Right kidney (tissue), 1 donor: ENCODE measurements around the gene NABP1.

ENCODE experiments used
- DNase-seq: peaks from one replicate; pipeline ENCODE4 v3.0.0-alpha.2; 2016

The NABP1 gene

GRCh38 chr2:191706791-191707190 is 28.9 kb downstream of the NABP1 start:
- DNase-seq: no peak

DNA sequence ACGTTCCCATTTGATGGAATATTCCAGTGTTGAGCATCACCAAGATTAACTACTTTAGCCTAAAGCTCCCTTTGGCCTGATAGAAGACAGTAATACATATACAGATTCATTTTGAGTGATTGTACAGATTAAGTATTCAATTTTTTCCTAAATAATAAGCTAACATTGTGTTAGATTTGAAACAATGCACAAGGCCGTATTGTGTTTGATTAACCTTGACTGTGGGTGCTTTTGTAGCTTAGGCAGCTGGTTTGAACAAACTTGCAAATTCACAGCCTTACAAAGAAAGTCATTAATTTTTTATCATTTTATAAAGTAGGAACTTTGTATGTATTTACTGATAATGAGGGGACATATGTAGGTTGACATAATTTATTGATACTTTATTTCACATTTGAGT is 29.6 kb downstream of the NABP1 start:
- no peak for DNase-seq

- DNase-seq: no peak
Observed at GRCh38 chr2:191710411-191710900, 32.5 kb downstream of the NABP1 start.

DNA sequence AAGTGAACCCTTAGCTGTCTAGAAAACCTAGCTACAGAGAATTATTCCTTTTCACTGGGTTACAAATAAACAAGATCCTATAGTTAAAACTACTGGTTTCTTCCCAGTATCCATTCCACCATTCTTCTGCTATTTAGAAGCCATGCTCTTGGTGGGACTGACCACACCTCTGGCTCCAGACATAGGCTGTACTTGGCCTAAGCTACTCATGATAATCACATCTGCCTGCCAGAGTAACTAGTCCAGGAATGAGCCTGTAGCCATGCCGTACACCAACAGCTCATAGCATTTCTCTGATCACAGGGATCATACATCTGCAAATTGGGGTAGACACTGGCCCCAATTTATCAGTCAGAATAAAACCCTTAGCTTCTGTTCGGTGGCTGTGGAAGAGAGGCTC is 33.7 kb downstream of the NABP1 start:
- DNase-seq: no peak

- no peak for DNase-seq
Observed at GRCh38 chr2:191713837-191714236, 35.9 kb downstream of the NABP1 start.

- DNase-seq: no peak
Observed at GRCh38 chr2:191714925-191715324, 37.0 kb downstream of the NABP1 start.

DNA sequence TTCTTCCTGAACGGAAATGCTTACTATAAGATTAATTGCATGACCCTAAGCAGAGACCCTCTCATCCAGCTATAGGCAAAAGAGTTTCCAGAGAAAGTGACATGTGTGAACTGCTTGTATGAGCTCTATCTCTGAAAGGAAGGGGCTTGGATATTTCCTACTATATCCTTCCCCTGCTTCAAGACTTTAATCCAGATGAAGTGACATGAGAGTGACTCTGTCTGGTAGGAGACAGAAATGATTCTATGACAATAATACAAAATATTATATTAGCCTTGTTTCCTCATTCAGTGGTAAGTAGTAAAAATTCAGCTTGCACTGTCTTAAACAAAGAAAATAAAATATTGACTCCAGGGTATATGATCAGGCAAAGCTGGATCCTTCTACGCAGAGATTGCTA is 37.5 kb downstream of the NABP1 start:
- DNase-seq: no peak

DNA sequence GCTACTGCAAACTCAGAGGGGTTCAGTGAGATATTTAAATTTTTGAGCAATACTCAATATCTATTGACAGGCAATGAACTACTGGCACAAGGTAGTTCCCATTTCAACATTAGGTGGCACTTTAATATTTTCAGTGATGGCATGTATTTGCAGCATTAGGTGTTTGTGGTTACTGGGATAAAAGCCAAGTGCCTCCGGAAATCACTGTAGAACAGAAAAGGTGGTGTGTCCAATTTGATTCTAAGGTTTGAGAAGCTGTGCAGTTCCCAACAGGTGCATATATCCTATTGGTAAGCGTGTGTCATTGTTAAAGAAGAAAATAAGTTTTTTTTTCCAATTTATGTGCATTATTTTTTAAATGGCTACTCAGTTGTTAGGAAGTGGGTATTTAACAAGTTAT is 41.3 kb downstream of the NABP1 start:
- no peak for DNase-seq

GRCh38 chr2:191719938-191720337 is 42.0 kb downstream of the NABP1 start:
- DNase-seq: no peak

GRCh38 chr2:191721331-191721730 is 43.4 kb downstream of the NABP1 start:
- no peak for DNase-seq

GRCh38 chr2:191724015-191724414 is 46.1 kb downstream of the NABP1 start:
- no peak for DNase-seq

GRCh38 chr2:191728750-191729624 is 51.1 kb downstream of the NABP1 start:
- DNase-seq: no peak

DNA sequence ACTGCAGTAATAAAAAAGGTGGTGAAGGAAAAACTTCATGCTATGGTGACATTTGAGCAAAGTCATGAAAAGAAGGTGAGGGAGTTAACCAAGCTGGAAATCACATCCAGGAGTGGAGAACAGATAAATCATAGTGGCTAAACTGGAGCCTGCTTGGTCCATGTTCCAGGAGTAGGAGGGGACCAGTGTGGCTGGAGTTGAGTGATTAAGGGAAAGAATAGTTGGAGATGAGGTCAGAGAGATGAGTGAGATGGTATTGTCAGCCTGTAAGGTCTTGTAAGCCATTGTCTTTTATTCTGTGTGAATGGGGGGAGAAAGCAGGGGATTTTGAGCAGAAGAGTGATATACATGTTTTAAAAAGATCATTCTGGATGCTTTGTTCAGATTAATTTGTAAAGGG is 52.3 kb downstream of the NABP1 start:
- DNase-seq: no peak
